ENCODE results near the gene CROCC.

CROCC gene

GRCh38 chr1:16969651-16970050, 47.9 kb downstream of the CROCC start:
- no peak for DNase-seq

- DNase-seq = no peak
Observed at GRCh38 chr1:16970132-16970910, 48.6 kb downstream of the CROCC start.

GRCh38 chr1:16971341-16972188, 49.8 kb downstream of the CROCC start:
- no peak for DNase-seq

- no peak for DNase-seq
Observed at GRCh38 chr1:16972189-16972895, 50.6 kb downstream of the CROCC start.

- DNase-seq = no peak
Observed at GRCh38 chr1:16973215-16973614, 51.5 kb downstream of the CROCC start.

GRCh38 chr1:16975211-16975610, 53.5 kb downstream of the CROCC start:
- no peak for DNase-seq

GRCh38 chr1:16975838-16976237, 54.1 kb downstream of the CROCC start:
- no peak for DNase-seq

- no peak for DNase-seq
Observed at GRCh38 chr1:16976966-16977365, 55.2 kb downstream of the CROCC start.

- DNase-seq = no peak
Observed at GRCh38 chr1:16977377-16977776, 55.6 kb downstream of the CROCC start.

GRCh38 chr1:16978139-16978538, 56.4 kb downstream of the CROCC start:
- no peak for DNase-seq

GRCh38 chr1:16978567-16979474, 57.1 kb downstream of the CROCC start:
- no peak for DNase-seq

- DNase-seq = no peak
Observed at GRCh38 chr1:16979475-16980327, 58.0 kb downstream of the CROCC start.

GRCh38 chr1:16980473-16981268, 58.9 kb downstream of the CROCC start, which contains the start of gene MFAP2:
MFAP2 (minus strand) TSS chr1:16980620; CDS start chr1:16978273, 2,347 bp downstream.
- DNase-seq = no peak

GRCh38 chr1:16981269-16981849, 59.6 kb downstream of the CROCC start:
- no peak for DNase-seq

GRCh38 chr1:16982902-16983301, 61.2 kb downstream of the CROCC start:
- no peak for DNase-seq

- DNase-seq = no peak
Observed at GRCh38 chr1:16983649-16984048, 61.9 kb downstream of the CROCC start.

GRCh38 chr1:16984717-16985116, 63.0 kb downstream of the CROCC start:
- DNase-seq = no peak

GRCh38 chr1:16986113-16986512, 64.4 kb downstream of the CROCC start:
- no peak for DNase-seq

GRCh38 chr1:16986560-16986959, 64.8 kb downstream of the CROCC start:
- no peak for DNase-seq

GRCh38 chr1:16986962-16987361, 65.2 kb downstream of the CROCC start:
- DNase-seq = no peak
